ENCODE measurements around the gene APOA5. TPM values are rescaled to one million over a fixed set of nuclear protein-coding genes. Genes with fewer than 3 reads are reported as not detected.
A peak's percentile ranks its signal among the peaks of the same experiment; 100 is the strongest.

Gene APOA5
- total and polyA plus RNA-seq, 2 of the 13 experiments (the other 11 are each of a cell fraction or from before 2014, with no cell fraction given) = 44.0 to 49.1 TPM

DNA sequence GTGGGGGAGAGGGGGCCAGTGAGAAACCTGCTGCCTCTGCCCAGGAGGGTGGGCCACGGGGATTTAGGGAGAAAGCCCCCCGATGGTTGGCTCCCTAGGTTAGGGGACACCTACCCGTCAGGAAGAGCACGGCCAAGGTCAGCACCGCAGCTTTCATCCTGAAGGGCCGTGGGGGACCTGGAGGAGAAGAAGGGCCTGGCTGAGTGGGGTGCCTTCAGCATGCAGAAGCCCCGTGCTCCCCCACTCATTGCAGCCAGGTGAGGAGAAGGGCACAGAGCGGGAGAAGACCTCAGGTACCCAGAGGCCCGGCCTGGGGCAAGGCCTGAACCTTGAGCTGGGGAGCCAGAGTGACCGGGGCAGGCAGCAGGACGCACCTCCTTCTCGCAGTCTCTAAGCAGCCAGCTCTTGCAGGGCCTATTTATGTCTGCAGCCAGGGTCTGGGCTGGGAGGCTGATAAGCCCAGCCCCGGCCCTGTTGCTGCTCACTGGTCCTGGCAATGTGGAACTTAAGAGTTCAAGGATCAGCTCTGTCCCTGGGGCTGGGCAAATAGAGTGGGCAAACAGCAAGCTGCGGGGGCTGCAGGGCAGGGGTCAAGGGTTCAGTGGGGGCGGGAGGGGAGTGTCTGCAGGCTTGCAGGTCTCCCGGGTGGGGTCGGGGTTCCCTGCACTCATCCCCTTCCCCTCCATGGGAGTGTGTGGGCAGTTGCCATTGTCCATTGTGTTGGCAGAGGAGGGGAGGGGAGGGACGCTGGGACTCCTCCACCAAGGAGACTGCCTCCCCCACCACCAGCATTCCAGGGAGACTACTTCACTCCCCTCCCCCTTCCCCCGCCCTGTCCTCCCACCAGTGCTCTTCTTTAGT, 45.8 kb upstream of the APOA5 start, which contains the start of gene APOA1 (continued):
- TF ChIP-seq, protein P1, sequence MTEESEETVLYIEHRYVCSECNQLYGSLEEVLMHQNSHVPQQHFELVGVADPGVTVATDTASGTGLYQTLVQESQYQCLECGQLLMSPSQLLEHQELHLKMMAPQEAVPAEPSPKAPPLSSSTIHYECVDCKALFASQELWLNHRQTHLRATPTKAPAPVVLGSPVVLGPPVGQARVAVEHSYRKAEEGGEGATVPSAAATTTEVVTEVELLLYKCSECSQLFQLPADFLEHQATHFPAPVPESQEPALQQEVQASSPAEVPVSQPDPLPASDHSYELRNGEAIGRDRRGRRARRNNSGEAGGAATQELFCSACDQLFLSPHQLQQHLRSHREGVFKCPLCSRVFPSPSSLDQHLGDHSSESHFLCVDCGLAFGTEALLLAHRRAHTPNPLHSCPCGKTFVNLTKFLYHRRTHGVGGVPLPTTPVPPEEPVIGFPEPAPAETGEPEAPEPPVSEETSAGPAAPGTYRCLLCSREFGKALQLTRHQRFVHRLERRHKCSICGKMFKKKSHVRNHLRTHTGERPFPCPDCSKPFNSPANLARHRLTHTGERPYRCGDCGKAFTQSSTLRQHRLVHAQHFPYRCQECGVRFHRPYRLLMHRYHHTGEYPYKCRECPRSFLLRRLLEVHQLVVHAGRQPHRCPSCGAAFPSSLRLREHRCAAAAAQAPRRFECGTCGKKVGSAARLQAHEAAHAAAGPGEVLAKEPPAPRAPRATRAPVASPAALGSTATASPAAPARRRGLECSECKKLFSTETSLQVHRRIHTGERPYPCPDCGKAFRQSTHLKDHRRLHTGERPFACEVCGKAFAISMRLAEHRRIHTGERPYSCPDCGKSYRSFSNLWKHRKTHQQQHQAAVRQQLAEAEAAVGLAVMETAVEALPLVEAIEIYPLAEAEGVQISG (CRISPR knock-in tag; IDR thresholded peaks at IDR 0.05) = peak; percentile 80
- TF ChIP-seq E2F1 (CRISPR knock-in tag; IDR thresholded peaks at IDR 0.05) (no peak), TCF12 (IDR thresholded peaks at IDR 0.05) (no peak), TCF12 (CRISPR knock-in tag; IDR thresholded peaks at IDR 0.05) (peak; percentile 70; the same call in 1 of the 2 replicates), DPF2 (CRISPR knock-in tag; IDR thresholded peaks at IDR 0.05; ENCODE audit: borderline replicate concordance, low read depth) (peak; percentile 77; the same call in 1 of the 2 replicates), SMAD1 (CRISPR knock-in tag; IDR thresholded peaks at IDR 0.05; ENCODE audit: borderline replicate concordance, low read depth) (no peak), ZNF138 (CRISPR knock-in tag; IDR thresholded peaks at IDR 0.05; ENCODE audit: low read depth) (peak; percentile 52; the same call in 1 of the 2 replicates), ELF4 (CRISPR knock-in tag; IDR thresholded peaks at IDR 0.05; ENCODE audit: borderline replicate concordance) (no peak), ZNF768 (CRISPR knock-in tag; IDR thresholded peaks at IDR 0.05) (no peak), ZNF670 (CRISPR knock-in tag; IDR thresholded peaks at IDR 0.05; ENCODE audit: borderline replicate concordance) (no peak), RFX3 (CRISPR knock-in tag; IDR thresholded peaks at IDR 0.05) (no peak), ZNF441 (CRISPR knock-in tag; IDR thresholded peaks at IDR 0.05; ENCODE audit: borderline replicate concordance) (peak; percentile 67; the same call in 1 of the 2 replicates), ZNF484 (CRISPR knock-in tag; IDR thresholded peaks at IDR 0.05; ENCODE audit: borderline replicate concordance, low read depth) (0 out of 2 replicates have a peak, but pooled peaks have one; percentile 84), MYNN (CRISPR knock-in tag; IDR thresholded peaks at IDR 0.05; ENCODE audit: low read depth) (no peak), ZNF589 (CRISPR knock-in tag; conservative IDR thresholded peaks at IDR 0.05) (peak; percentile 90), MAFG (CRISPR knock-in tag; IDR thresholded peaks at IDR 0.05) (no peak), SPEN (CRISPR knock-in tag; IDR thresholded peaks at IDR 0.05; ENCODE audit: low read depth) (peak; percentile 95)
- TF ChIP-seq, protein P2, sequence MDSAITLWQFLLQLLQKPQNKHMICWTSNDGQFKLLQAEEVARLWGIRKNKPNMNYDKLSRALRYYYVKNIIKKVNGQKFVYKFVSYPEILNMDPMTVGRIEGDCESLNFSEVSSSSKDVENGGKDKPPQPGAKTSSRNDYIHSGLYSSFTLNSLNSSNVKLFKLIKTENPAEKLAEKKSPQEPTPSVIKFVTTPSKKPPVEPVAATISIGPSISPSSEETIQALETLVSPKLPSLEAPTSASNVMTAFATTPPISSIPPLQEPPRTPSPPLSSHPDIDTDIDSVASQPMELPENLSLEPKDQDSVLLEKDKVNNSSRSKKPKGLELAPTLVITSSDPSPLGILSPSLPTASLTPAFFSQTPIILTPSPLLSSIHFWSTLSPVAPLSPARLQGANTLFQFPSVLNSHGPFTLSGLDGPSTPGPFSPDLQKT (CRISPR knock-in tag; IDR thresholded peaks at IDR 0.05; ENCODE audit: borderline replicate concordance) = no peak
- TF ChIP-seq, protein P3, sequence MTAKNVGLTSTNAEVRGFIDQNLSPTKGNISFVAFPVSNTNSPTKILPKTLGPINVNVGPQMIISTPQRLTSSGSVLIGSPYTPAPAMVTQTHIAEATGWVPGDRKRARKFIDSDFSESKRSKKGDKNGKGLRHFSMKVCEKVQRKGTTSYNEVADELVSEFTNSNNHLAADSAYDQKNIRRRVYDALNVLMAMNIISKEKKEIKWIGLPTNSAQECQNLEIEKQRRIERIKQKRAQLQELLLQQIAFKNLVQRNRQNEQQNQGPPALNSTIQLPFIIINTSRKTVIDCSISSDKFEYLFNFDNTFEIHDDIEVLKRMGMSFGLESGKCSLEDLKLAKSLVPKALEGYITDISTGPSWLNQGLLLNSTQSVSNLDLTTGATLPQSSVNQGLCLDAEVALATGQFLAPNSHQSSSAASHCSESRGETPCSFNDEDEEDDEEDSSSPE (CRISPR knock-in tag; IDR thresholded peaks at IDR 0.05) = peak; percentile 38
- TF ChIP-seq, protein P4, sequence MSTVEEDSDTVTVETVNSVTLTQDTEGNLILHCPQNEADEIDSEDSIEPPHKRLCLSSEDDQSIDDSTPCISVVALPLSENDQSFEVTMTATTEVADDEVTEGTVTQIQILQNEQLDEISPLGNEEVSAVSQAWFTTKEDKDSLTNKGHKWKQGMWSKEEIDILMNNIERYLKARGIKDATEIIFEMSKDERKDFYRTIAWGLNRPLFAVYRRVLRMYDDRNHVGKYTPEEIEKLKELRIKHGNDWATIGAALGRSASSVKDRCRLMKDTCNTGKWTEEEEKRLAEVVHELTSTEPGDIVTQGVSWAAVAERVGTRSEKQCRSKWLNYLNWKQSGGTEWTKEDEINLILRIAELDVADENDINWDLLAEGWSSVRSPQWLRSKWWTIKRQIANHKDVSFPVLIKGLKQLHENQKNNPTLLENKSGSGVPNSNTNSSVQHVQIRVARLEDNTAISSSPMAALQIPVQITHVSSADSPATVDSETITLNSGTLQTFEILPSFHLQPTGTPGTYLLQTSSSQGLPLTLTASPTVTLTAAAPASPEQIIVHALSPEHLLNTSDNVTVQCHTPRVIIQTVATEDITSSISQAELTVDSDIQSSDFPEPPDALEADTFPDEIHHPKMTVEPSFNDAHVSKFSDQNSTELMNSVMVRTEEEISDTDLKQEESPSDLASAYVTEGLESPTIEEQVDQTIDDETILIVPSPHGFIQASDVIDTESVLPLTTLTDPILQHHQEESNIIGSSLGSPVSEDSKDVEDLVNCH (CRISPR knock-in tag; IDR thresholded peaks at IDR 0.05) = no peak

Measured in HepG2 (cell line).